Fibroblast of mammary gland (primary cell): ENCODE measurements around the gene SH3GL2.

Experiments used
- DNase-seq: peaks from one replicate; pipeline ENCODE4 v3.0.0-alpha.2; 2010; ENCODE audit warnings: low read depth
- H3K4me3 ChIP-seq: 2 replicates; pipeline ENCODE4 v1.5.1; 2011; ENCODE audit warnings: low read depth, mild to moderate bottlenecking, low read length, moderate library complexity; ENCODE audit not compliant: control insufficient read depth
- CTCF ChIP-seq: conservative IDR thresholded peaks from 2 replicates; pipeline ENCODE4 v1.5.1; 2011; ENCODE audit warnings: low read depth, low read length, inconsistent platforms; ENCODE audit not compliant: control insufficient read depth, insufficient read depth

SH3GL2 gene

GRCh38 chr9:17725399-17726010 is 146.6 kb downstream of the SH3GL2 start:
- no peak for TF ChIP-seq CTCF
- DNase-seq: no peak
- no peak overlapping the region for H3K4me3 ChIP-seq

GRCh38 chr9:17726298-17726697 is 147.4 kb downstream of the SH3GL2 start:
- no peak for DNase-seq
- TF ChIP-seq CTCF: no peak

GRCh38 chr9:17730899-17731298 is 152.0 kb downstream of the SH3GL2 start:
- no peak for DNase-seq
- H3K4me3 ChIP-seq: no peak overlapping the region
- TF ChIP-seq CTCF: no peak

More at GRCh38 chr9:17726298-17726697, 147.4 kb downstream of the SH3GL2 start:
- no peak overlapping the region for H3K4me3 ChIP-seq

GRCh38 chr9:17731308-17731707 is 152.4 kb downstream of the SH3GL2 start:
- no peak for TF ChIP-seq CTCF
- H3K4me3 ChIP-seq: no peak overlapping the region
- no peak for DNase-seq

- no peak overlapping the region for H3K4me3 ChIP-seq
- no peak for DNase-seq
- TF ChIP-seq CTCF: no peak
These were observed 155.8 kb downstream of the SH3GL2 start for GRCh38 chr9:17734674-17735073.

- H3K4me3 ChIP-seq: no peak overlapping the region
- DNase-seq: no peak
- no peak for TF ChIP-seq CTCF
These were observed 157.0 kb downstream of the SH3GL2 start for GRCh38 chr9:17735859-17736258.

- TF ChIP-seq CTCF: no peak
- H3K4me3 ChIP-seq: no peak overlapping the region
- DNase-seq: no peak
These were observed 160.2 kb downstream of the SH3GL2 start for GRCh38 chr9:17739022-17739421.
